HepG2 (cell line): ENCODE results near the gene SLC22A14. TPM values are rescaled to one million over a fixed set of nuclear protein-coding genes. Genes with fewer than 3 reads are reported as not detected.

Experiments
- ATAD3A ChIP-seq: sonication (generic); formaldehyde crosslinking; IDR thresholded peaks from 2 replicates; pipeline ENCODE4 v1.4.0; 2020; ENCODE audit warnings: missing genetic modification reagents
- BRD4 ChIP-seq: sonication (generic); formaldehyde crosslinking; IDR thresholded peaks from 2 replicates; pipeline ENCODE4 v1.4.0; 2020; ENCODE audit warnings: missing genetic modification reagents
- CC2D1A ChIP-seq: sonication (generic); formaldehyde crosslinking; IDR thresholded peaks from 2 replicates; pipeline ENCODE4 v1.8.1; 2023; ENCODE audit warnings: mild to moderate bottlenecking, missing genetic modification reagents
- EEA1 ChIP-seq: sonication (generic); formaldehyde crosslinking; IDR thresholded peaks from 2 replicates; pipeline ENCODE4 v1.5.1; 2020; ENCODE audit warnings: mild to moderate bottlenecking, missing genetic modification reagents, borderline replicate concordance
- FOXK2 ChIP-seq: fragments of 450-650 bp; IDR thresholded peaks from 2 replicates; pipeline ENCODE4 v1.6.1; 2016
- HOXA3 ChIP-seq: sonication (generic); formaldehyde crosslinking; IDR thresholded peaks from 2 replicates; pipeline ENCODE4 v1.5.0; 2020; ENCODE audit warnings: missing genetic modification reagents
- KLF6 ChIP-seq: IDR thresholded peaks from 2 replicates; pipeline ENCODE4 v1.8.0; 2016; ENCODE audit warnings: missing biosample characterization, missing genetic modification reagents
- MEIS2 ChIP-seq: sonication (generic); formaldehyde crosslinking; IDR thresholded peaks from 2 replicates; pipeline ENCODE4 v1.9.0; 2021; ENCODE audit warnings: mild to moderate bottlenecking, missing genetic modification reagents
- TBP ChIP-seq: sonication (generic); formaldehyde crosslinking; IDR thresholded peaks from 2 replicates; pipeline ENCODE4 v1.5.0; 2020; ENCODE audit warnings: missing genetic modification reagents
- ZBTB25 ChIP-seq: IDR thresholded peaks from 2 replicates; pipeline ENCODE4 v1.6.1; 2018; ENCODE audit warnings: missing genetic modification reagents
- ZBTB7B ChIP-seq: sonication (generic); formaldehyde crosslinking; IDR thresholded peaks from 2 replicates; pipeline ENCODE4 v1.4.0; 2020; ENCODE audit warnings: missing genetic modification reagents
- ZNF256 ChIP-seq: sonication (generic); formaldehyde crosslinking; conservative IDR thresholded peaks from 2 replicates; pipeline ENCODE4 v1.4.0; 2020; ENCODE audit warnings: missing genetic modification reagents
- polyA plus RNA-seq, 8 experiments: library from polyadenylated mRNA; depleted of rRNA in 3 of 8; stranded (reverse) in 7 of 8; unstranded in 1 of 8; fragments of >200 nt; fragmentation: Illumina TruSeq in 4 of 8; extraction: Trizol in 4 of 8; gene quantifications; 2 replicates each; pipeline versions ENCODE4 v1.2.1 to v1.2.3, GENCODE V29; 2011 to 2016; ENCODE audit warnings: low read depth in 4 of 8, missing spikeins in 1 of 8, mixed read lengths in 1 of 8; ENCODE audit not compliant: insufficient read depth in 1 of 8
- total RNA-seq, 5 experiments: library from RNA; depleted of rRNA; stranded (reverse); fragments of >200 nt; fragmentation: Illumina TruSeq; extraction: Trizol; gene quantifications; 2 replicates each; pipeline ENCODE4 v1.2.3, GENCODE V29; 2016; ENCODE audit warnings: low read depth in 1 of 5

The SLC22A14 gene
- total and polyA plus RNA-seq, 2 of the 13 experiments (the other 11 are each of a cell fraction or from before 2014, with no cell fraction given): 0.03 TPM; not detected in 1

- TF ChIP-seq KLF6 (CRISPR knock-in tag): peak; percentile 83
- TF ChIP-seq ATAD3A (CRISPR knock-in tag): no peak
- TF ChIP-seq CC2D1A (CRISPR knock-in tag): peak; percentile 24; the same call in 1 of the 2 replicates
- no peak for TF ChIP-seq TBP (CRISPR knock-in tag)
- peak; percentile 92 for TF ChIP-seq MEIS2 (CRISPR knock-in tag)
- TF ChIP-seq ZBTB25 (CRISPR knock-in tag): no peak; the same call in 1 of the 2 replicates
- TF ChIP-seq HOXA3 (CRISPR knock-in tag): peak; percentile 95
- TF ChIP-seq FOXK2: no peak
- peak; percentile 91 for TF ChIP-seq BRD4 (CRISPR knock-in tag)
- TF ChIP-seq ZBTB7B (CRISPR knock-in tag): peak; percentile 92; the same call in 1 of the 2 replicates
- TF ChIP-seq ZNF256: peak; percentile 87
- no peak; the same call in none of the 2 replicates for TF ChIP-seq EEA1 (CRISPR knock-in tag)
Observed at GRCh38 chr3:38346587-38347410, 64.7 kb downstream of the SLC22A14 start, which contains the start of gene XYLB (continued).
